Measurements from ENCODE around the gene CPT1A.

Gene CPT1A

GRCh38 chr11:68831124-68831523 is 10.6 kb downstream of the CPT1A start:
- no peak for DNase-seq (ENCODE audit: low read depth, low spot score)

- DNase-seq (ENCODE audit: low read depth, low spot score), result no peak
Observed at GRCh38 chr11:68829581-68829980, 12.1 kb downstream of the CPT1A start.

- DNase-seq (ENCODE audit: low read depth, low spot score), result no peak
Observed at GRCh38 chr11:68828957-68829356, 12.8 kb downstream of the CPT1A start.

GRCh38 chr11:68828155-68828931 is 13.4 kb downstream of the CPT1A start:
- no peak for DNase-seq (ENCODE audit: low read depth, low spot score)

- DNase-seq (ENCODE audit: low read depth, low spot score), result no peak
Observed at GRCh38 chr11:68827733-68828132, 14.0 kb downstream of the CPT1A start.

- no peak for DNase-seq (ENCODE audit: low read depth, low spot score)
Observed at GRCh38 chr11:68826726-68827125, 15.0 kb downstream of the CPT1A start.

- DNase-seq (ENCODE audit: low read depth, low spot score), result no peak
Observed at GRCh38 chr11:68825571-68825970, 16.1 kb downstream of the CPT1A start.

- DNase-seq (ENCODE audit: low read depth, low spot score), result no peak
Observed at GRCh38 chr11:68822546-68822945, 19.2 kb downstream of the CPT1A start.

GRCh38 chr11:68821670-68822069 is 20.0 kb downstream of the CPT1A start:
- no peak for DNase-seq (ENCODE audit: low read depth, low spot score)

- DNase-seq (ENCODE audit: low read depth, low spot score), result no peak
Observed at GRCh38 chr11:68819362-68819761, 22.4 kb downstream of the CPT1A start.

- no peak for DNase-seq (ENCODE audit: low read depth, low spot score)
Observed at GRCh38 chr11:68818181-68818580, 23.5 kb downstream of the CPT1A start.

GRCh38 chr11:68817554-68817953 is 24.2 kb downstream of the CPT1A start:
- DNase-seq (ENCODE audit: low read depth, low spot score), result no peak

GRCh38 chr11:68816917-68817419 is 24.7 kb downstream of the CPT1A start:
- DNase-seq (ENCODE audit: low read depth, low spot score), result no peak

GRCh38 chr11:68816251-68816776 is 25.4 kb downstream of the CPT1A start:
- no peak for DNase-seq (ENCODE audit: low read depth, low spot score)

- DNase-seq (ENCODE audit: low read depth, low spot score), result no peak
Observed at GRCh38 chr11:68813773-68814172, 27.9 kb downstream of the CPT1A start.

- no peak for DNase-seq (ENCODE audit: low read depth, low spot score)
Observed at GRCh38 chr11:68812526-68812925, 29.2 kb downstream of the CPT1A start.

- DNase-seq (ENCODE audit: low read depth, low spot score), result no peak
Observed at GRCh38 chr11:68810164-68810563, 31.6 kb downstream of the CPT1A start.

GRCh38 chr11:68809506-68809905 is 32.2 kb downstream of the CPT1A start:
- DNase-seq (ENCODE audit: low read depth, low spot score), result no peak

- DNase-seq (ENCODE audit: low read depth, low spot score), result no peak
Observed at GRCh38 chr11:68808787-68809186, 32.9 kb downstream of the CPT1A start.

- no peak for DNase-seq (ENCODE audit: low read depth, low spot score)
Observed at GRCh38 chr11:68806931-68807844, 34.5 kb downstream of the CPT1A start.

- no peak for DNase-seq (ENCODE audit: low read depth, low spot score)
Observed at GRCh38 chr11:68804786-68805185, 36.9 kb downstream of the CPT1A start.

GRCh38 chr11:68803766-68804165 is 38.0 kb downstream of the CPT1A start:
- no peak for DNase-seq (ENCODE audit: low read depth, low spot score)
